Natural killer cell treated with Interleukin-12 subunit alpha and Interleukin-12 subunit beta and Interleukin-15 and Interleukin-18, amount 100 ng/mL, for 72 hours (primary cell): ENCODE measurements around the gene ATP9A. TPM values are rescaled to one million over a fixed set of nuclear protein-coding genes. Genes with fewer than 3 reads are reported as not detected.
"Not testable (repeated sequence)": the region's sequence is repeated elsewhere in the genome, so short reads cannot be mapped to it uniquely, and the experiment has no call there.

Experiments
- ATAC-seq, 2 donors: fragments of 150-1000 bp; cut with Tn5 transposase in 1 of 2; sonication (Bioruptor Pico), chemical (Tn5 transposase) in 1 of 2; 2 replicates each; pipeline ENCODE4 v1.10.0; 2021
- DNase-seq: peaks from one replicate; pipeline ENCODE4 v3.0.0; 2022; ENCODE audit warnings: low spot score
- H3K27ac Mint-ChIP-seq, 2 donors: 1 replicate in 1 of 2; 2 replicates in 1 of 2; pipeline ENCODE4 v1.8.0; 2022; ENCODE audit warnings: mixed read lengths in 2 of 2, mild to moderate bottlenecking in 1 of 2, moderate library complexity in 1 of 2
- H3K27me3 Mint-ChIP-seq, 2 donors: 1 replicate in 1 of 2; 2 replicates in 1 of 2; pipeline ENCODE4 v1.8.0; 2022; ENCODE audit warnings: mixed read lengths in 2 of 2
- H3K36me3 Mint-ChIP-seq: one replicate; pipeline ENCODE4 v1.8.0; 2022; ENCODE audit warnings: mixed read lengths
- H3K4me1 Mint-ChIP-seq, 2 donors: 1 replicate in 1 of 2; 2 replicates in 1 of 2; pipeline ENCODE4 v1.8.0; 2022; ENCODE audit warnings: low read depth in 2 of 2, mixed read lengths in 2 of 2, mild to moderate bottlenecking in 1 of 2
- H3K4me3 Mint-ChIP-seq: one replicate; pipeline ENCODE4 v1.8.0; 2022; ENCODE audit warnings: mixed read lengths
- H3K9me3 Mint-ChIP-seq: 2 replicates; pipeline ENCODE4 v1.8.0; 2022; ENCODE audit warnings: mixed read lengths
- total RNA-seq, 2 donors: library from RNA; stranded (reverse); gene quantifications; one replicate each; pipeline ENCODE4 v1.2.3, GENCODE V29; 2022

The ATP9A gene
- total RNA-seq, result 10 to 100 TPM in 1 of 2 donors, 1 to 10 TPM in 1; 1.4 to 18.9 TPM

- Mint-ChIP-seq H3K27ac (peak within 1 kb of the TSS; percentile 1 to 65), H3K9me3 (no peaks in the 10 kb centered on the region), H3K4me3 (peak within 1 kb of the TSS; percentile 87), H3K4me1 (peaks cover 9 to 26% of the 10 kb centered on the region in 2 donors), H3K27me3 (peaks cover 2 to 20% of the 10 kb centered on the region in 2 donors), H3K36me3 (peaks cover 7% of the 10 kb centered on the region)
- peak in 1 of 2 donors; percentile 37 for ATAC-seq
- no peak for DNase-seq
Observed at GRCh38 chr20:51767867-51768758, at the start of gene ATP9A. ATP9A (minus strand) TSS chr20:51768390; CDS start chr20:51768369, 21 bp downstream.

- not testable (repeated sequence) for H3K4me3 Mint-ChIP-seq, DNase-seq, H3K9me3 Mint-ChIP-seq, H3K36me3 Mint-ChIP-seq, H3K4me1 Mint-ChIP-seq, H3K27ac Mint-ChIP-seq, ATAC-seq
- H3K27me3 Mint-ChIP-seq, result peaks cover 0 to 25% of the 10 kb centered on the region in 2 donors
Observed at GRCh38 chr20:51816856-51817255, 48.7 kb upstream of the ATP9A start.

GRCh38 chr20:51815383-51816076 is 47.3 kb upstream of the ATP9A start:
- Mint-ChIP-seq H3K27ac (no peak overlapping the region), H3K9me3 (no peaks in the 10 kb centered on the region), H3K4me1 (no peaks in the 10 kb centered on the region), H3K4me3 (no peak overlapping the region), H3K36me3 (no peaks in the 10 kb centered on the region), H3K27me3 (peaks cover 0 to 25% of the 10 kb centered on the region in 2 donors)
- ATAC-seq (no peak), DNase-seq (no peak)

- ATAC-seq (no peak), DNase-seq (no peak)
- no peaks in the 10 kb centered on the region for H3K36me3 Mint-ChIP-seq
- H3K27me3 Mint-ChIP-seq, result peaks cover 0 to 17% of the 10 kb centered on the region in 2 donors
- H3K4me3 Mint-ChIP-seq, result no peak overlapping the region
- no peak overlapping the region for H3K27ac Mint-ChIP-seq
- no peaks in the 10 kb centered on the region for H3K9me3 Mint-ChIP-seq
- H3K4me1 Mint-ChIP-seq, result no peaks in the 10 kb centered on the region
Observed at GRCh38 chr20:51812861-51813260, 44.7 kb upstream of the ATP9A start.

- peaks cover 0 to 17% of the 10 kb centered on the region in 2 donors for H3K27me3 Mint-ChIP-seq
- no peak overlapping the region for H3K27ac Mint-ChIP-seq
- H3K4me3 Mint-ChIP-seq, result no peak overlapping the region
- no peak for DNase-seq
- H3K9me3 Mint-ChIP-seq, result no peaks in the 10 kb centered on the region
- H3K4me1 Mint-ChIP-seq, result no peaks in the 10 kb centered on the region
- H3K36me3 Mint-ChIP-seq, result no peaks in the 10 kb centered on the region
- no peak for ATAC-seq
Observed at GRCh38 chr20:51811514-51812128, 43.4 kb upstream of the ATP9A start.

GRCh38 chr20:51811042-51811355 is 42.8 kb upstream of the ATP9A start:
- ATAC-seq (no peak), DNase-seq (no peak)
- Mint-ChIP-seq H3K4me3 (no peak overlapping the region), H3K27me3 (peaks cover 0 to 17% of the 10 kb centered on the region in 2 donors), H3K27ac (no peak overlapping the region), H3K36me3 (no peaks in the 10 kb centered on the region), H3K9me3 (no peaks in the 10 kb centered on the region), H3K4me1 (no peaks in the 10 kb centered on the region)

GRCh38 chr20:51810155-51811041 is 42.2 kb upstream of the ATP9A start:
- no peak overlapping the region for H3K4me3 Mint-ChIP-seq
- ATAC-seq (no peak), DNase-seq (no peak)
- no peak overlapping the region for H3K27ac Mint-ChIP-seq
- no peaks in the 10 kb centered on the region for H3K4me1 Mint-ChIP-seq
- H3K9me3 Mint-ChIP-seq, result no peaks in the 10 kb centered on the region
- H3K27me3 Mint-ChIP-seq, result peaks cover 0 to 11% of the 10 kb centered on the region in 2 donors
- no peaks in the 10 kb centered on the region for H3K36me3 Mint-ChIP-seq

- H3K36me3 Mint-ChIP-seq, result no peaks in the 10 kb centered on the region
- DNase-seq (no peak), ATAC-seq (no peak)
- peaks cover 0 to 10% of the 10 kb centered on the region in 2 donors for H3K27me3 Mint-ChIP-seq
- H3K9me3 Mint-ChIP-seq, result no peaks in the 10 kb centered on the region
- no peaks in the 10 kb centered on the region for H3K4me1 Mint-ChIP-seq
- no peak overlapping the region for H3K27ac Mint-ChIP-seq
- H3K4me3 Mint-ChIP-seq, result no peak overlapping the region
Observed at GRCh38 chr20:51807720-51808250, 39.6 kb upstream of the ATP9A start.

- Mint-ChIP-seq H3K4me3 (no peak overlapping the region), H3K9me3 (no peaks in the 10 kb centered on the region), H3K27me3 (peaks cover 0 to 15% of the 10 kb centered on the region in 2 donors), H3K27ac (no peak overlapping the region), H3K4me1 (peaks cover 5 to 15% of the 10 kb centered on the region in 2 donors), H3K36me3 (no peaks in the 10 kb centered on the region)
- no peak for DNase-seq
- ATAC-seq, result no peak
Observed at GRCh38 chr20:51804754-51805153, 36.6 kb upstream of the ATP9A start.

- no peak overlapping the region for H3K4me3 Mint-ChIP-seq
- no peaks in the 10 kb centered on the region for H3K36me3 Mint-ChIP-seq
- H3K27ac Mint-ChIP-seq, result no peak overlapping the region
- no peak for ATAC-seq
- H3K9me3 Mint-ChIP-seq, result no peaks in the 10 kb centered on the region
- H3K4me1 Mint-ChIP-seq, result peaks cover 5 to 18% of the 10 kb centered on the region in 2 donors
- H3K27me3 Mint-ChIP-seq, result peaks cover 3 to 22% of the 10 kb centered on the region in 2 donors
- DNase-seq, result no peak
Observed at GRCh38 chr20:51803148-51803854, 35.1 kb upstream of the ATP9A start.

GRCh38 chr20:51802170-51802751 is 34.1 kb upstream of the ATP9A start, which contains the start of gene SALL4:
SALL4 (minus strand) TSS chr20:51802521; CDS start chr20:51802408, 113 bp downstream.
- H3K4me1 Mint-ChIP-seq, result peaks cover 5 to 18% of the 10 kb centered on the region in 2 donors
- no peaks in the 10 kb centered on the region for H3K36me3 Mint-ChIP-seq
- ATAC-seq (no peak), DNase-seq (no peak)
- no peaks in the 10 kb centered on the region for H3K9me3 Mint-ChIP-seq
- H3K27ac Mint-ChIP-seq, result peak within 1 kb of the TSS in 1 of 2 donors; percentile 83
- H3K4me3 Mint-ChIP-seq, result peak within 1 kb of the TSS; percentile 78
- H3K27me3 Mint-ChIP-seq, result peaks cover 7 to 32% of the 10 kb centered on the region in 2 donors

- Mint-ChIP-seq H3K4me1 (peaks cover 5 to 18% of the 10 kb centered on the region in 2 donors), H3K27me3 (peaks cover 7 to 32% of the 10 kb centered on the region in 2 donors), H3K27ac (peak overlapping the region in 1 of 2 donors; percentile 83), H3K9me3 (no peaks in the 10 kb centered on the region), H3K36me3 (no peaks in the 10 kb centered on the region), H3K4me3 (no peak overlapping the region)
- DNase-seq (no peak), ATAC-seq (no peak)
Observed at GRCh38 chr20:51801823-51802123, 33.6 kb upstream of the ATP9A start.
